Mesendoderm (in vitro differentiated cells): ENCODE measurements around the gene CEP112.

Source experiments
- DNase-seq: peaks from one replicate; pipeline ENCODE4 v3.0.0; 2013
- H2AK5ac ChIP-seq: 2 replicates; pipeline ENCODE4 v1.6.1; 2013; ENCODE audit warnings: low read length, inconsistent platforms
- H2BK120ac ChIP-seq: 2 replicates; pipeline ENCODE4 v1.6.1; 2013; ENCODE audit warnings: low read depth, mild to moderate bottlenecking, low read length, moderate library complexity, mixed read lengths
- H2BK15ac ChIP-seq: replicated peaks from 2 replicates; pipeline ENCODE4 v1.6.1; 2013; ENCODE audit warnings: low read depth, mild to moderate bottlenecking, moderate library complexity
- H2BK5ac ChIP-seq: 2 replicates; pipeline ENCODE4 v1.6.1; 2013; ENCODE audit warnings: low read length, inconsistent platforms
- H3K18ac ChIP-seq: 2 replicates; pipeline ENCODE4 v1.6.1; 2013; ENCODE audit warnings: mild to moderate bottlenecking, low read length, mixed read lengths
- H3K23ac ChIP-seq: one replicate; pipeline ENCODE4 v1.6.1; 2013; ENCODE audit warnings: low read length
- H3K27ac ChIP-seq: 2 replicates; pipeline ENCODE4 v1.5.1; 2013; ENCODE audit warnings: low read depth, mild to moderate bottlenecking, inconsistent platforms, low read length, moderate library complexity
- H3K27me3 ChIP-seq: 2 replicates; pipeline ENCODE4 v1.6.1; 2013; ENCODE audit warnings: low read length, control low read depth, mild to moderate bottlenecking, inconsistent platforms; ENCODE audit not compliant: insufficient read depth, poor library complexity
- H3K36me3 ChIP-seq: 2 replicates; pipeline ENCODE4 v1.6.1; 2013; ENCODE audit warnings: low read length, inconsistent platforms; ENCODE audit not compliant: control insufficient read depth, insufficient read depth
- H3K4ac ChIP-seq: one replicate; pipeline ENCODE4 v1.6.1; 2013; ENCODE audit warnings: low read depth, mild to moderate bottlenecking, low read length, moderate library complexity
- H3K4me1 ChIP-seq: 2 replicates; pipeline ENCODE4 v1.6.1; 2013; ENCODE audit warnings: low read depth, low read length, inconsistent platforms; ENCODE audit not compliant: control insufficient read depth
- H3K4me2 ChIP-seq: 2 replicates; pipeline ENCODE4 v1.6.1; 2013; ENCODE audit warnings: low read length
- H3K4me3 ChIP-seq: 2 replicates; pipeline ENCODE4 v1.5.1; 2013; ENCODE audit warnings: mild to moderate bottlenecking, low read length
- H3K56ac ChIP-seq: one replicate; pipeline ENCODE4 v1.6.1; 2013; ENCODE audit warnings: low read length
- H3K79me1 ChIP-seq: 2 replicates; pipeline ENCODE4 v1.6.1; 2013; ENCODE audit warnings: low read length, inconsistent platforms
- H3K79me2 ChIP-seq: 2 replicates; pipeline ENCODE4 v1.6.1; 2013; ENCODE audit warnings: mild to moderate bottlenecking, low read length; ENCODE audit not compliant: control insufficient read depth, insufficient read depth
- H3K9ac ChIP-seq: 2 replicates; pipeline ENCODE4 v1.6.1; 2013; ENCODE audit warnings: low read length, inconsistent platforms
- H4K5ac ChIP-seq: one replicate; pipeline ENCODE4 v1.6.1; 2013; ENCODE audit warnings: low read length
- H4K8ac ChIP-seq: one replicate; pipeline ENCODE4 v1.6.1; 2013; ENCODE audit warnings: low read depth, mild to moderate bottlenecking, control low read depth, low read length, moderate library complexity
- WGBS: extraction: QIAGEN DNeasy Blood & Tissue Kit; methylation state at CpG from one replicate; pipeline ENCODE4 v1.1.7; 2013; ENCODE audit warnings: low lambda C conversion rate, missing lambda C conversion rate; ENCODE audit not compliant: insufficient coverage; ENCODE audit errors: extremely low coverage; 5-methylcytosine and 5-hydroxymethylcytosine counted together

The CEP112 gene

DNA sequence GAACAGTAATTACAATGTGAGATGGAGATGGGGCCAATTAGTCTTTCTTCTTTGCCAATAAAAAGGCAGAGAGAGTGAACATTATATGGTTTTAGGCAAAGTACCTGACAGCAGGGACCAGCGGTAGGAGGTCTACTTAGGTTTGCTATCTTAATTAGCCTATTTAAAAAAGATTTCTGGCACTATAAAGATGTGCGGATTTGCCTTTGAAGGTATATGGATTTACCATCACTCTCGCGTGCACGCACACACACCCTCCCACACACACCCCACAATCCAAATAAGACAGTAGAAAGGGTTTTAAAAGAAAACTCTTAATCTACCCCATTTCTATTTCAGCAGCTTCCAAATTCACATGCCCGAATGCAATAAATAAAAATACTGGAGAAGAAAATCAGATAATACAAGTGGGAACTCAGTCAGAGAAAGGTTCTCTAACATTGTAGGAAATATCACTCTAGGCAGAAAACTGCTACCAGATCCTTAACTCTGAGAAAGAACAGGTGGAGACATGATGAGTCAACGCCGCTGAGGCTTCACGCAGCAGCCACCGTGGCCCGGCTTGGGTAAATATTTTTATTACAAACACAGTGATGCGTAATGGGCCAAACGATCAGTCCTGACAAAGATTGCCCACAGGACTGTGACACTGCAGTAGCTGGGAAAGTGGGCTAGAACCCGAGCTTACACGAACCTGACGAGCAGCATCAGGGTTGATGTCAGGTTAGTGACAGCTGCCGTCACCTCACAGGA is 563.9 kb downstream of the CEP112 start:
- Histone ChIP-seq H4K5ac (no peak overlapping the region), H2BK5ac (no peak overlapping the region), H3K4ac (no peak overlapping the region), H4K8ac (no peak overlapping the region), H3K27me3 (no peaks in the 10 kb centered on the region), H2AK5ac (no peak overlapping the region), H3K18ac (no peak overlapping the region), H2BK120ac (no peak overlapping the region), H3K23ac (no peak overlapping the region), H3K36me3 (no peaks in the 10 kb centered on the region), H3K56ac (no peak overlapping the region), H3K4me3 (no peak overlapping the region), H3K4me2 (no peak overlapping the region), H3K9ac (no peak overlapping the region), H2BK15ac (no peak overlapping the region), H3K79me2 (no peaks in the 10 kb centered on the region), H3K4me1 (no peaks in the 10 kb centered on the region), H3K27ac (no peak overlapping the region), H3K79me1 (no peaks in the 10 kb centered on the region)
- no CpG with 5 or more reads among the region's 17 CpGs for WGBS
- DNase-seq, result no peak

DNA sequence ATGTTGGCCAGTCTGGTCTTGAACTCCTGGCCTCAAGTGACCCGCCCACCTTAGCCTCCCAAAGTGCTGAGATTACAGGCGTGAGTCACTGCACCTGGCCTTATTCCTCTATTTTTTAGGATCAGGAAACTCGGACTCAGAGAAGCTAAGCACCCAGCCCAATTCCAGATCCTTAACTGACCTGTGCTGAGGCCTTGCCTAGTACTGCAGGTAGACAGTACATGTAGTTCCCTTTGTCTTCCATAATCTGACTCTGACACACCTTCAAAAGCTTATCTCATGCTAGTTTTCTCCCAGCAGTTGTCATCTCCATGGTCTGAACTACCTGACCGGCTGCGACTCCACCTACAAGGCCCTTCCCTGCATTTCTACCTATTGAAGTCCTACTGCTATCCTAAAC is 564.8 kb downstream of the CEP112 start:
- H2BK15ac ChIP-seq, result no peak overlapping the region
- H3K27ac ChIP-seq, result no peak overlapping the region
- no peak overlapping the region for H3K4me3 ChIP-seq
- H3K27me3 ChIP-seq, result no peaks in the 10 kb centered on the region
- no peak overlapping the region for H4K5ac ChIP-seq
- no peak overlapping the region for H3K4me2 ChIP-seq
- no peaks in the 10 kb centered on the region for H3K4me1 ChIP-seq
- H3K36me3 ChIP-seq, result no peaks in the 10 kb centered on the region
- H3K4ac ChIP-seq, result no peak overlapping the region
- no peak overlapping the region for H2BK5ac ChIP-seq
- no peak overlapping the region for H2AK5ac ChIP-seq
- no CpG with 5 or more reads among the region's 5 CpGs for WGBS
- no peak for DNase-seq
- H3K79me2 ChIP-seq, result no peaks in the 10 kb centered on the region
- no peak overlapping the region for H3K18ac ChIP-seq
- H3K9ac ChIP-seq, result no peak overlapping the region
- H2BK120ac ChIP-seq, result no peak overlapping the region
- H3K23ac ChIP-seq, result no peak overlapping the region
- no peak overlapping the region for H4K8ac ChIP-seq
- H3K56ac ChIP-seq, result no peak overlapping the region
- H3K79me1 ChIP-seq, result no peaks in the 10 kb centered on the region

- Histone ChIP-seq H3K4me2 (no peak overlapping the region), H4K8ac (no peak overlapping the region), H3K79me1 (no peaks in the 10 kb centered on the region), H3K79me2 (no peaks in the 10 kb centered on the region), H3K4me3 (no peak overlapping the region), H3K4me1 (no peaks in the 10 kb centered on the region), H2BK5ac (no peak overlapping the region), H3K4ac (no peak overlapping the region), H3K9ac (no peak overlapping the region), H3K18ac (no peak overlapping the region), H3K23ac (no peak overlapping the region), H2BK120ac (no peak overlapping the region), H3K56ac (no peak overlapping the region), H2AK5ac (no peak overlapping the region), H3K27ac (no peak overlapping the region), H3K27me3 (no peaks in the 10 kb centered on the region), H4K5ac (no peak overlapping the region), H3K36me3 (no peaks in the 10 kb centered on the region), H2BK15ac (no peak overlapping the region)
- no peak for DNase-seq
These were observed 565.5 kb downstream of the CEP112 start for GRCh38 chr17:65626451-65626850.

DNA sequence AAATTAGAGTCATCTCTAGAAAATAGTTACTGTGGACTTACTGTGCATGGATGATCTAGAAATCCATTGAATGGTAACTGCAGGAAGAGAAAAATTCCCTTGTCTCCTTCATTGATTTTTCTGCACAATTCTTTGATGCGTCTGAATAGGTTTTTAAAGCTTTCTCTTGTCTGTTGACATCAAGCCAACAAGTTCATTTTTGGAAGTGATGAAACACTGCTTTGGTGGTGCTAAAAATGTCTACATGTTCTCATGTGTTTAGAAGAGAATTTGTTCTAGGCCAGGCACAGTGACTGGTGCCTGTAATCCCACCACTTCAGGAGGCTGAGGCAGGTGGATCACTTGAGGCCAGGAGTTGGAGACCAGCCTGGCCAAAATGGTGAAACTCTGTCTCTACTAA is 573.4 kb downstream of the CEP112 start:
- Histone ChIP-seq H3K79me1 (no peaks in the 10 kb centered on the region), H3K36me3 (no peaks in the 10 kb centered on the region), H3K4me1 (no peaks in the 10 kb centered on the region), H3K79me2 (no peaks in the 10 kb centered on the region), H2BK120ac (no peak overlapping the region), H2BK5ac (no peak overlapping the region), H3K9ac (no peak overlapping the region), H3K23ac (no peak overlapping the region), H4K8ac (no peak overlapping the region), H3K27me3 (no peaks in the 10 kb centered on the region), H3K4ac (no peak overlapping the region), H3K56ac (no peak overlapping the region), H2BK15ac (no peak overlapping the region), H2AK5ac (no peak overlapping the region), H3K4me2 (no peak overlapping the region), H4K5ac (no peak overlapping the region), H3K18ac (no peak overlapping the region), H3K4me3 (no peak overlapping the region), H3K27ac (no peak overlapping the region)
- no CpG with 5 or more reads among the region's 1 CpG for WGBS
- DNase-seq, result no peak

DNA sequence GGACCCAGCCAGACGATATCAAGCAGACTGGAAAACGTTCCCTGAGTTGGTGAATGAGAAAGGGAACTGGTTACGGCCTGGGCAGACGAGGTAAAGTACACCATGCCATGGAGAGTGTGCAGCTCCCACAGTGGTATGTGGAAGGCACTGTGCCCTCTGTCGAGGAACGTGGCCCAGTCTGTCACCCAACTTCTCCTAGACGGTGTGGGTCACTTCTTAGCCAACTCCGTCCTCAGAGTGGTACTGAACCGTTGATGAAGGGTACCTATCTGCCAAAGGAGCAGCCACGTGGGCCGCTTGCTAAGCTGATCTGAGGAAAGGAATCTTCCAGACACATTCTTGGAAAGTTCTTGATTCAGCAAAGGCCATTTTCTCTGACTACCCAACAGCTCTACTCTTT is 574.4 kb downstream of the CEP112 start:
- Histone ChIP-seq H3K9ac (no peak overlapping the region), H2BK120ac (no peak overlapping the region), H4K5ac (no peak overlapping the region), H3K4me3 (no peak overlapping the region), H3K56ac (no peak overlapping the region), H3K4ac (no peak overlapping the region), H3K79me1 (no peaks in the 10 kb centered on the region), H2AK5ac (no peak overlapping the region), H3K4me2 (no peak overlapping the region), H3K18ac (no peak overlapping the region), H2BK15ac (no peak overlapping the region), H3K4me1 (no peaks in the 10 kb centered on the region), H4K8ac (no peak overlapping the region), H2BK5ac (no peak overlapping the region), H3K27me3 (no peaks in the 10 kb centered on the region), H3K79me2 (no peaks in the 10 kb centered on the region), H3K36me3 (no peaks in the 10 kb centered on the region), H3K23ac (no peak overlapping the region), H3K27ac (no peak overlapping the region)
- WGBS, result no CpG with 5 or more reads among the region's 11 CpGs
- no peak for DNase-seq

DNA sequence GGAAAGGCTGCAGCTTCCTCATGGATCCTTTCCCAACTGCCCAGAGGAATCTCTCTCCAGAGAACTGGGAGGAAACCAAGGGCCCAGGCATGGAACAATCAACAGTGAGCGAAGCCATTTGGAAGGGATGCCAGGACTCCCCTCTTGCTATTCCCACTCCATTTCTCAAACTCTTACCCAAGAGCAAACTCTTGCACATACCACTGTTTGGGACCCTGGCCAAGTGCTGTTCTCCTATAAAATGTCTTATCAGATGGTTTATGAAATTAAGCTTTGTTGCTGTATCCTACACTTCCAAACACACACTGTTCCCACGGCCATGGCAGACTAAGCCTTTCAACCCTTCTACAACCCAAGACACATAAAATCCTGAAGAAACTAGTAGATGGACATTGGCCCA is 582.2 kb downstream of the CEP112 start:
- H3K18ac ChIP-seq, result no peak overlapping the region
- no peak overlapping the region for H3K4ac ChIP-seq
- no peak overlapping the region for H3K23ac ChIP-seq
- H4K8ac ChIP-seq, result no peak overlapping the region
- H3K56ac ChIP-seq, result no peak overlapping the region
- no peak overlapping the region for H3K4me2 ChIP-seq
- no peak overlapping the region for H2AK5ac ChIP-seq
- H3K79me1 ChIP-seq, result no peaks in the 10 kb centered on the region
- no peak overlapping the region for H3K9ac ChIP-seq
- DNase-seq, result no peak
- no peak overlapping the region for H4K5ac ChIP-seq
- H3K27ac ChIP-seq, result no peak overlapping the region
- no peak overlapping the region for H2BK15ac ChIP-seq
- no CpG with 5 or more reads among the region's 2 CpGs for WGBS
- no peaks in the 10 kb centered on the region for H3K79me2 ChIP-seq
- H3K27me3 ChIP-seq, result no peaks in the 10 kb centered on the region
- H3K4me1 ChIP-seq, result no peaks in the 10 kb centered on the region
- no peak overlapping the region for H2BK120ac ChIP-seq
- H3K4me3 ChIP-seq, result no peak overlapping the region
- no peaks in the 10 kb centered on the region for H3K36me3 ChIP-seq
- H2BK5ac ChIP-seq, result no peak overlapping the region
